SK-N-MC (cell line): ENCODE measurements around the gene NACC2.

Source experiments
- EZH2 ChIP-seq: fragments of 200-600 bp; sonication (generic); IDR thresholded peaks from one replicate; pipeline ENCODE4 v1.6.1; 2017; ENCODE audit warnings: antibody characterized with exemption
- FOXP2 ChIP-seq: optimal IDR thresholded peaks from 2 replicates; pipeline ENCODE3; 2011; ENCODE audit warnings: mild to moderate bottlenecking, moderate library complexity; ENCODE audit not compliant: insufficient read depth; ENCODE audit errors: extremely low read length, control extremely low read depth
- POLR2AphosphoS5 ChIP-seq: IDR thresholded peaks from 2 replicates; pipeline ENCODE4 v1.6.1; 2012; ENCODE audit warnings: mild to moderate bottlenecking, low read depth, low read length, borderline replicate concordance

DNA sequence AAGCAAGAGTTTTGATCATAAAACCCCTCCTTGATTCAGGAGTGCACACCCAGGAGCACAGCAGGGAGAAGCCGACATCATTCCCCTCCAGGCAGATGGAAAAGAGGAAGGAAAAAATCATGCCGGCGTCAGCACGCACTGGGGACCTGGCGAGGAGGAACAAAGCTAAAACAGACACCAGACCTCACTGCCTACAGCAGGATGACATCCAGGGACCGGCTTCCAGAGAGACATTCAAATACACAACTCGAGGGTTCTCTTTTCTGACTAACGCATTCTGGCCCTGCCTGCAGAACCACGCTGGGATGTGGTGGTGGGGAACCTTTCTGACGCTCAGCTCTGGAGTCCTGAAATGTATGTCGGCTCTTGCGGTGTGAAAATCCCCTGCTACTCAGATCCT, 136.6 kb downstream of the NACC2 start:
- TF ChIP-seq POLR2AphosphoS5 (no peak), EZH2 (no peak), FOXP2 (no peak)
